DMS153 (cell line): ENCODE measurements around the gene MACROD2.

Experiments used
- DNase-seq: peaks from one replicate; lab custom pipeline; 2025; lab: John Stamatoyannopoulos, UW

Gene MACROD2

GRCh38 chr20:16062661-16063581 is 2067.6 kb downstream of the MACROD2 start:
- DNase-seq, result no peak

DNA sequence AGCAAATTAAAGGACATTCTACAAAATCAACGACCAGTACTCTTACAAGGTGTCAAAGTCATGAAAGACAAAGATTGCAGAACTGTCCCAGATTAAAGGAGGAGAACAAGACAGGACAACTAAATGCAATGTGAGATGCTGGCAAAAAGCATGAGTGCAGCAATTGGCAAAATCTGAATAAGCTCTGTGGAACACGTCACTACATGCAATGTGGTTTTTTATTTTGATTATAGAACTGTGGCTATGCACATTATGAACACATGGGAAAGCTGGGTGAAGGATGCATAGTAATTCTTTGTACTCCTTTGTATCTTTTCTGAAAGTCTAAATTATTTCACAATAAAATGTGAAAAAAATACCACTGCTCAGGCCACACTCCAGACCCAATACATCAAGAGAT is 2068.6 kb downstream of the MACROD2 start:
- DNase-seq, result no peak

DNA sequence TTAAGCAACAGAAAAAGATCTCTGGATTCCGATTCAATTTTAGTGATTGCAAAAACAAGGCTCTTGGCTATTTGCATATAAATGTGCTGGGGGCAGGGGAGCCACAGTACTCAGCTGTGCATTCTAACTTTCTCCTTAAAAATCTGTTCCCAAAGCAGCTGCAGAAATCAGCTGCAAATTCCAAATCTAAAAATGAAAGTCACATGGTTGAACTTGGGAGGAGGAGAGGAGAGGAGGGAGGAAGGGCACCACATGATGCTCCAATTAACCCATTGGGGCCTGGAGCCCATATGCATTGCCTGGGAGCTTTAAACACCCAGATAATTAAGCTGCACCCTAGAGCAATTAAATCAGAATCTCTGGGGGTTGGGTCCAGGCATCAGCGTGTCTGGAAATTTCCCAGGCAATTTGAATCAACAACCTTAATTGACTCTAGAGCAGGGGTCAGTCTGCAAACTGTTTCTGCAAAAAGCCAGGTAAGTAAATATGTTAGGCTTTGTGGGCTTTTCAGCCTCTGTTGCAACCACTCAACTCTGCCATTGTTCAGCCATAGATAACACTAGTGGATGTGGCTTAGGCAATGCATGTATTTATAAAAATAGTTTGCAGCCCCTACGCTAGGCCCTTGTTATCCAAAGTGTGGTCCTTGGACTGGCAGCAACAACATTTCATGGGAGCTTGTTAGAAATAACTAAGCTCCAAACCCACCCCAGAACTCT is 2069.8 kb downstream of the MACROD2 start:
- no peak for DNase-seq

DNA sequence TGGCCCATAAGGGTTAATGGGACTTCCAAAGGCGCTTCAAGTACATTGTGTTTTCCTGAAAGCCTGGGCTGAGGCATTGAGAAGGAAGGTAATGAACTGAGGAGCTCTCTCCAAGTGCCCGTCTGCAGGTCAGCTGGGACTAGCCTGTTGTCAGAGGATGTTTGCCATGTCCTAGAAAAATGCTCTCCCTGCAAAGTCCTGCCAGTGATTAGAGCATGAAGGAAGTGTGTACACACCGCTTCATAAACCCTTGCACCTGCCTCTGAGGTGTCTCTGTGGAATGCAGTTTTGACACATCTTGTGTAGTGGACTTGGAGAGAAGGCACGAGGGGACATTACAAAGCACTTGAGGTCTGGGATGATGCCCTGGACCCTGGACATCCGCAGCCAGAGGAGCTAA is 2071.3 kb downstream of the MACROD2 start:
- no peak for DNase-seq

- no peak for DNase-seq
These were observed 2074.2 kb downstream of the MACROD2 start for GRCh38 chr20:16069389-16070010.

DNA sequence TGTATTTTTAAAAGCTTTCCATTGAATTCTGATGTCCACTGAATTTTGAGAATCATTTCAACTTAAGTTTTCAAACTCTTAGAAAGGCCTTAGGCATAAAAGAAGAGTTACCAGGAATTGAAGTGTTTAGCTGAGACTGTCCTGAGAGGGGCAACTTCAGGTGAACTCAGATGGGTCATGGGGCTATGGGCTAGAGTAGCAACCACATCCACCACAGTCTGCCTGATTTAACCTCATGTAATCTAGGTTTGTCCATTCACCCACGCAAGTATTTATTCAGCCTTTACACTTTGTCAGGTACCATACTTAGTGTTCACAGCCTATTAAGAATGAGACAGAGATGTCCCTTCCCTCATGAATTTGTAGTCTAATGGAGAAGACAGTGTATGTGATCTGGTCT is 2076.9 kb downstream of the MACROD2 start:
- DNase-seq, result no peak

DNA sequence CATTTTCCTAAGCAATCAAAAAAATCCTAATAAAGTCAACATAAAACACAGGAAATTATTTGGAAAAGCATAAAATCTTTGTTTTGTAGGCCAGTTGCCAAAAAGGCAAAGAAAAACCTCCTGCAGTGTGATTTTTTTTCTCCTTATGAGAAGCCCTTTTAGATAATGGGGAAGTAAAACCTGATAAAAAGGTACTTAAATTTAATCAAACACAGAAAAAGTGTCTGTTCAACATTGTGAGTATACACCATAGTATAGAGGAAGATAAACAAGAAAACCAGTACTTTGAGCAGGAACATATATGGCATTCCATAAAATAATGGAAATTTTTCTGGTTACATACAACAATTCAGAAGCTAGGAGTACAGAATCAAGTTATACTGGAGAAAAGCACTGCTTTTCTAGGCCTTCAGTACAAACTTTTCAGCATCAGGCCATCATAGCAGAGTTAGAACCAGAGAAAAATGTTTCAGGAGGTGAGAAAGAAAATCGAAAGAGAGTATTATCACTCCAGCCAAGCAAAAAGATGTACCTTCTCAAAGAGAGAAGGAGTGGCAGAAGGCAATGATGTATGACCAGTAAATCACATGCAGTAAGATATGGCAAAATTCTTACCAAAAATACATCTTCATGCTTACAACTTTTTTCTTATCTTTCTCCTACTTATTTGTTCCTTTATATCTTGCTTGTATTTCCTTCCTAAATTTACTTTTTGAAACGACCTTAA is 2083.0 kb downstream of the MACROD2 start:
- no peak for DNase-seq

- DNase-seq, result no peak
These were observed 2086.1 kb downstream of the MACROD2 start for GRCh38 chr20:16081421-16081820.

DNA sequence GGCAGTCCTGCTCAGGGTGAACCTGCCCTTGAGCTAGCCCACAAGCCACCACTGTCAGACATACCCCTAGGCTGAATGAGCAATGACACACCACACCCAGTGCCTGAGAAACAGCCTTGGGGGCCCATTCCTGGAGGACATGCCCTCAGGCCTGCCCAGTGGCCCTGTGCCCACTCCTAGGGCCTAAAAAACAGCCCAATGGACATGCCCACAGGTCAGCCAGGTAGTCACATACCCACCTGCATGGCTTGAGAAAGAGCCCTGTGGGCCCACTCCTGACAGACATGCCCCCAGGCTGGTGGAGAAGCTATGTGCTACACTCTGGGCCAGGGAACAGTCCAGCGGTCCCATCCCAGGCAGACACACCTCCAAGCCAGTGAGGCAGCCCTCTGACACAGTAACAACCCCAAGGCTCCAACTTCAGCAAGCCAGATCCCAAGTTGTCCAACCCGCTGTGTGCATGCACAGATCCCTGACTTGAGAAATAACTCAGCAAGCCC is 2086.8 kb downstream of the MACROD2 start:
- DNase-seq, result no peak

DNA sequence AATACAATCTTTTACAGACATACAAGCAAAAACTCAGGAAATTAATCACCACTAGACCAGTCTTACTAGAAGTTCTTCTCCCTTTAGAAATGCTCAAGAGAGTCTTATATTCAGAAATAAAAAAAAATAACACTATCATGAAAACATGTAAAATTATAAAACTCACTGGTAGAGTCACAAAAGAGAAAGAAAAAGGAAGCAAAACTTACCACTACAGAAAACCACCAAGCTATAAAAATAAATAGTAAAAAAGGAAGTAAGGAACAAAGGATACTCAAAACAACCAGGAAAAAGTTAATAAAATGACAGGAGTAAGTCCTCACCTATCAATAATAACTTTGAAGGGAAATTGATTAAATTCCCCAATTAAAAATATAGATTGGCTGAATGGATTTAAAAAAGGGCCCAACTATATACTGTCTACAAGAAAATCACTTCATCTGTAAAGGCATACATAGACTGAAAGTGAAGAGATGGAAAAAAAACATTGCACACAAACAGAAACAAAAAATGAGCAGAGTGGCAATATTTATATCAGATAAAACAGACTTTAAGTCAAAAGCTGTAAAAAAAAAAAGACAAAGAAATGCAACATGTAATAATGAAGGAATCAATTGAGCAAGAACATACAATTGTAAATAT is 2088.4 kb downstream of the MACROD2 start:
- DNase-seq, result no peak

DNA sequence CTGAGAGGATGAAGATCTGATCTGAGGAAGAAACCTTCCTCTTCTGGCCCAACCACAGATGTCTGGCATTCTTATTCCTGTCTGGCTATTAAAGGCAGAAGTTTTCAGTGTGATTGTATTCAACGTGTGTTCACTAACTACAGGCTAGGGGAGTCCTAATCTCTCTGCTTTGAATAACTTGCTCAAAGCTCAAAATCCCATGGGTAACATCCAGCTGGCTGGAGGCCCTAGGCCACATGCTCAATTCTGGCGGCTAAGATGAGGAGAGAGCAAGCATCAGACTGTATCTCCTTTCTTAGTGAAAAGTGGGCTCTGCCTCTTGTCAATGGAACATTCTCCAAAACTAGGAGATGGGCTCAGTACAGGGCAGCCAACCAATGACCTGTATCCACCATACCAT is 2099.9 kb downstream of the MACROD2 start:
- DNase-seq, result no peak

DNA sequence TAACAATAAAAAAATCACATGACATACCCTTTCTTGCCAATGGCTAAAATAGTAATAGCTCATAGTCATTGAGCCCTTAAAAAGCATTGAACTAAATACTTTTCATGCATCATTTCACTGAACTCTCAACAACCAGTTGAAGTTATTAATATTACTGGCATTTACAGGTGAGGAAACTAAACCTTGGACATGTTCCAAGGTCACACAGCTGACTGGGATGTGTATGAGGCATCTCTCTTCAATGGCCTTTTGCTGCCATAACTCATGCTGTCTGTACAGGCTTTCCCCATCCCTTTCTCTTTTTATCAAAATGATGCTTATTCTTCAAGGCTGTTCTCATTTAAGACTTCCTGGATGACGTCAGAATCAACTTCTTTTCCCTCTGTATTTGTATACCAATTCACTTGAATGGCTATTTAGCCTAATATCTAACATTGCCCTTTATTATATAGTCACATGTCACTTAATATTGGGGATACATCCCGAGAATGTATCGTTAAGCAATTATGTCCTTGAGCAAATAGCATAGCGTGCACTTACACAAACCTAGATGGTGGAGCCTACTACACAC is 2101.5 kb downstream of the MACROD2 start:
- no peak for DNase-seq

DNA sequence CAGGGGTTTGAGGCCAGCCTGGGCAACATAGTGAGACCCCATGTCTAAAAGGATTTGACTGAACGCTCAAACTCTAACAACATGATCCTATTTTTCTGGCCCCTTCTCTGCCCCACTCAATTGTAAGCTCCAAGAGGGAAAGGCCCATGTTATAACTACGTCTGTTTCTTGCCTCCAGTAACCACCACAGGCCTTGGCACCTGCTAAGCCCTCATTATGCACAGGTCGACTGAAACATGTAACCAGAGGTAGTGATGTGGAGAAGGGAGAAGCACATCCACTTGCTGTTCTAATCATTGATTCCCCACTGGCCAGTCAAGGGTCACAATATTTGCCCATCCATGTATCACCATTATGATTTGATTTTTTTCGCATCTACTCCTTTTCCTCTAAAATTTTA is 2102.5 kb downstream of the MACROD2 start:
- DNase-seq, result no peak

GRCh38 chr20:16098890-16099639 is 2103.7 kb downstream of the MACROD2 start:
- DNase-seq, result no peak

DNA sequence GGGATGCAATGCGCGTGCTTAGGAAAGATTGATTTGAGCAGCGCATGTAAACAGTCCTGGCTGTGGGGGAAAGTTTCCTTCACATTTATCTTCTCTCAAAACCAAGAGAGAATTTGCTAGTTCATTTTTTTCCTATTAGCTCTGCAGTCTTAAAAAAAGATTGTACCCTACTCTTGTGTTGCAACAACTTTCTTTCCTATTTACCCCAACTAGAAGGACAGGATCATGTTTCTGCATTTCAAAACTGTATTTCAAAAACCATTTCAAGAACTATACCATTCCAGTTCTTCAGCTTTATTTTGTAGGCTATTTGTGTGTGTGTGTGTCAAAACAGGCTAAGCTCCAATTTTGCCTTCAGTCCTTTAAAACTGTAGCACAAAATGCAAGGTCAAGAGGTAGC is 2104.8 kb downstream of the MACROD2 start:
- DNase-seq, result no peak

- no peak for DNase-seq
These were observed 2105.5 kb downstream of the MACROD2 start for GRCh38 chr20:16100767-16101166.
